SIG-M5 treated with dmso at 0.1 percent for 504 hours (cell line): Measurements from ENCODE around the gene ISG15.
"Not testable (repeated sequence)": the region's sequence is repeated elsewhere in the genome, so short reads cannot be mapped to it uniquely, and the experiment has no call there.

Experiments used
- DNase-seq: peaks from one replicate; lab custom pipeline; 2025; ENCODE audit not compliant: unreplicated experiment; lab: John Stamatoyannopoulos, UW

Gene ISG15

GRCh38 chr1:975365-975764 is 37.9 kb upstream of the ISG15 start:
- DNase-seq = no peak

- peak; percentile 46 for DNase-seq
These were observed 37.2 kb upstream of the ISG15 start for GRCh38 chr1:975896-976683.

- not testable (repeated sequence) for DNase-seq
These were observed 36.5 kb upstream of the ISG15 start for GRCh38 chr1:976791-977190.

- DNase-seq = no peak
These were observed 35.0 kb upstream of the ISG15 start for GRCh38 chr1:978069-978834.

- no peak for DNase-seq
These were observed 34.2 kb upstream of the ISG15 start for GRCh38 chr1:978835-979743.

GRCh38 chr1:979744-980072 is 33.6 kb upstream of the ISG15 start:
- DNase-seq = no peak

- DNase-seq = no peak
These were observed 33.1 kb upstream of the ISG15 start for GRCh38 chr1:980137-980571.

GRCh38 chr1:980602-981395 is 32.5 kb upstream of the ISG15 start:
- no peak for DNase-seq

- DNase-seq = no peak
These were observed 31.8 kb upstream of the ISG15 start for GRCh38 chr1:981491-981954.

GRCh38 chr1:981955-982558 is 31.2 kb upstream of the ISG15 start, which contains the start of gene PERM1:
Gene PERM1 (minus strand): TSS chr1:982093. CDS start chr1:981029, 1,064 bp downstream.
- DNase-seq = no peak

GRCh38 chr1:982765-983436 is 30.4 kb upstream of the ISG15 start:
- DNase-seq = no peak

- peak; percentile 17 for DNase-seq
These were observed 29.4 kb upstream of the ISG15 start for GRCh38 chr1:983798-984475.

GRCh38 chr1:984476-984814 is 28.9 kb upstream of the ISG15 start:
- DNase-seq = no peak

- no peak for DNase-seq
These were observed 28.2 kb upstream of the ISG15 start for GRCh38 chr1:985126-985525.

- DNase-seq = not testable (repeated sequence)
These were observed 25.2 kb upstream of the ISG15 start for GRCh38 chr1:988061-988460.

GRCh38 chr1:991275-991674 is 22.0 kb upstream of the ISG15 start:
- not testable (repeated sequence) for DNase-seq

GRCh38 chr1:991895-992294 is 21.4 kb upstream of the ISG15 start:
- DNase-seq = no peak

GRCh38 chr1:992362-992761 is 20.9 kb upstream of the ISG15 start:
- no peak for DNase-seq

- DNase-seq = no peak
These were observed 19.8 kb upstream of the ISG15 start for GRCh38 chr1:993379-993995.
